ENCODE measurements around the gene DUSP15.

The DUSP15 gene

DNA sequence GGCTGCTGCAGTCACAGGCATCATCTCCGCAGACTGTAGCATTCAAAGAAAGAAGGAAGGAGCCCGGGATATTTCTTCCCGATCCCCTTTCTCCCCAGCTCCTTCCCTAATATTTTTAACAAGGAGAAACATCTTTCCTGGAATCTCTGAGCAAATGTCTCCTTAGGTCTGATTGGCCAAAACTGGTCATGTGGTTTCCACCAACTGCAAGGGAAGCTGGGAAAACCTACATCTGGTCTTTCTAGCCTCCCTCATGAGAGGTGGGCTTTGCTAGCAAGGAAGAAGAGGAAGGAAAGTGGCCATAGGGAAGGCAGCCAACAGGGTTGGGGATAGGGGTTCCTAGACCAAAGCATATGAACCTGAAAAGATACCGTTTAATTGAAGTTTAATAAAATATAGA is 46.4 kb upstream of the DUSP15 start:
- no peak overlapping the region for H3K23ac ChIP-seq (ENCODE audit: low read length)
- H3K36me3 ChIP-seq (ENCODE audit: control insufficient read depth in 1 of 2, insufficient read depth in 2 of 2, low read length in 2 of 2), result no peaks in the 10 kb centered on the region
- no peak overlapping the region for H2BK12ac ChIP-seq (ENCODE audit: low read length)
- no peak overlapping the region for H2AK5ac ChIP-seq (ENCODE audit: low read length)
- no peak overlapping the region for H4K91ac ChIP-seq (ENCODE audit: low read depth, low read length)
- no peak overlapping the region for H3K18ac ChIP-seq (ENCODE audit: low read length)
- H3K79me2 ChIP-seq (ENCODE audit: control insufficient read depth, insufficient read depth, low read length, poor library complexity), result no peaks in the 10 kb centered on the region
- H2BK120ac ChIP-seq (ENCODE audit: insufficient read depth, low read length, poor library complexity), result no peak overlapping the region
- no peak overlapping the region for H3K4ac ChIP-seq (ENCODE audit: low read depth, low read length)
- no peak overlapping the region for H3K4me3 ChIP-seq (ENCODE audit: low read depth, low read length)
- H3K27ac ChIP-seq (ENCODE audit: low read depth, low read length), result no peak overlapping the region
- H3K14ac ChIP-seq (ENCODE audit: low read length), result no peak overlapping the region
- no peak overlapping the region for H4K8ac ChIP-seq (ENCODE audit: low read depth, low read length)
- no peak for DNase-seq
- peaks cover 6% of the 10 kb centered on the region in 2 experiments for H3K4me1 ChIP-seq (ENCODE audit: control insufficient read depth in 1 of 2, insufficient read depth in 2 of 2, low read length in 2 of 2)
- no peak overlapping the region for H4K12ac ChIP-seq (ENCODE audit: low read depth, low read length)
- WGBS (ENCODE audit: extremely low coverage, insufficient coverage, insufficient read length), result no CpG with 5 or more reads among the region's 4 CpGs
- no peak overlapping the region for H3K4me2 ChIP-seq (ENCODE audit: low read length)
- H2AFZ ChIP-seq (ENCODE audit: insufficient read depth, low read length, poor library complexity), result no peak overlapping the region
- H3K9me3 ChIP-seq (ENCODE audit: insufficient read depth, low read depth, low read length), result peaks cover 9% of the 10 kb centered on the region
- no peak overlapping the region for H3K9ac ChIP-seq (ENCODE audit: low read length)
- H2BK5ac ChIP-seq (ENCODE audit: low read depth, low read length, poor library complexity), result no peak overlapping the region
- no peaks in the 10 kb centered on the region for H3K27me3 ChIP-seq (ENCODE audit: insufficient read depth, low read length)
- no peaks in the 10 kb centered on the region for H3K79me1 ChIP-seq (ENCODE audit: low read length)

DNA sequence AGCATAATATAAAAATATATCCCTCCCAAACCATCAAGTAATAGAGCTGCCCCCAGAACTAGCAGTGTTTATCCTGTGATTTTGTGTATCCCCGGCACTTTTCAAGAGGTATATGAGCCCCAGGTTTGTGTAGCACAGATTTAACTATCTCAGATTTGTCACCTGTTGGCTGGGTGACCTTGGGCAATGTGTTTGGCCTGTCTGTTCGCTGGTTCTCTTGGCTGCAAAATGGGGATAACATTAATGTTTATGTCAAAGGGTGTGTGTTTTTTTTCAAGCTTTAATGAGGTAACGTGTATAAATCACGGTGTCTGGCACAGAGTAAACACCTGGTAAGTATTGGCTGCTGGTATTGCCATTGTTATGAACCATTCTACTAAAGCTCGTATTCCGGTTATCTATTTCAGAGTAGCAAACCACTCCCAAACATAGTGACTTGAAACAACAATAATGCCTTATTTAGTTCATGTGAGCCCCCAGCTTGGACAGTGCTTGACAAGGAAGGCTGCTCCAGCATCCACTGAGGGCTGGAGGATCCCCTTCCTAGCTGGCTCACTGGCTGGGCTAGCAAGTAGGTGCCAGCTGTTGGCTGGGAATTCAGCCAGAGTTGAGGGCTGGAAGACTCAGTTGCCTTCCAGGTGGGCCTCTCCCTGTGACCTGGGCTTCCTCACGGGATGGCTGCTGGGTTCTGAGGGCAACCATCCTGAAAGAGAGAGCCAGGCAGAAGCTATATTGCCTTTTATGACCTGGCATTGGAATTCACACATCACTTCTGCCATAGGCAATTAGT is 45.4 kb upstream of the DUSP15 start:
- Histone ChIP-seq H3K18ac (ENCODE audit: low read length) (no peak overlapping the region), H3K14ac (ENCODE audit: low read length) (no peak overlapping the region), H3K9ac (ENCODE audit: low read length) (no peak overlapping the region), H3K9me3 (ENCODE audit: insufficient read depth, low read depth, low read length) (peaks cover 9% of the 10 kb centered on the region), H2BK12ac (ENCODE audit: low read length) (no peak overlapping the region), H4K91ac (ENCODE audit: low read depth, low read length) (no peak overlapping the region), H2AFZ (ENCODE audit: insufficient read depth, low read length, poor library complexity) (no peak overlapping the region), H2BK120ac (ENCODE audit: insufficient read depth, low read length, poor library complexity) (no peak overlapping the region), H3K4me2 (ENCODE audit: low read length) (no peak overlapping the region), H2AK5ac (ENCODE audit: low read length) (no peak overlapping the region), H3K36me3 (ENCODE audit: control insufficient read depth in 1 of 2, insufficient read depth in 2 of 2, low read length in 2 of 2) (no peaks in the 10 kb centered on the region), H4K8ac (ENCODE audit: low read depth, low read length) (no peak overlapping the region), H4K12ac (ENCODE audit: low read depth, low read length) (no peak overlapping the region), H3K79me2 (ENCODE audit: control insufficient read depth, insufficient read depth, low read length, poor library complexity) (no peaks in the 10 kb centered on the region), H3K27ac (ENCODE audit: low read depth, low read length) (no peak overlapping the region), H3K4ac (ENCODE audit: low read depth, low read length) (no peak overlapping the region), H3K27me3 (ENCODE audit: insufficient read depth, low read length) (no peaks in the 10 kb centered on the region), H3K4me1 (ENCODE audit: control insufficient read depth in 1 of 2, insufficient read depth in 2 of 2, low read length in 2 of 2) (peaks cover 6% of the 10 kb centered on the region in 2 experiments), H3K79me1 (ENCODE audit: low read length) (no peaks in the 10 kb centered on the region), H2BK5ac (ENCODE audit: low read depth, low read length, poor library complexity) (no peak overlapping the region), H3K23ac (ENCODE audit: low read length) (no peak overlapping the region), H3K4me3 (ENCODE audit: low read depth, low read length) (no peak overlapping the region)
- WGBS (ENCODE audit: extremely low coverage, insufficient coverage, insufficient read length), result no CpG with 5 or more reads among the region's 7 CpGs
- DNase-seq, result no peak

DNA sequence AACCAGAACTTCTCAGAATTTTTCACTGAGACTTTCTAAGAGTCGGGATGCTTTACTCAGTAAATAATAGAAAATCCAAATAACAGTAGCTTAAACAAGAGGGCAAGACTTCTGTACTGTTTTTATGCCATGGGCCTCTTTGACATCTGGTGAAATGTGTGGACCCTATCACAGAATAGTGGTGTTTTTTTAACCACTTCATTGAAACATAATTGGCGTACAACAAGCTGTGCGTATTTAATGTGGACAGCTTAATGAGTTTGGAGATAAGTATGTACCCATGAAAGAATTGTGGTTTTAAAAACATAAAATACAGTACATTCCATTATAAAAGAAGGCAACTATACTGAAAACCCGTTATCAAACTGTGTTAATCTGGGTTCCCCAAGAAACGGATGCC is 43.8 kb upstream of the DUSP15 start:
- H3K4me2 ChIP-seq (ENCODE audit: low read length), result no peak overlapping the region
- H3K4ac ChIP-seq (ENCODE audit: low read depth, low read length), result no peak overlapping the region
- H4K12ac ChIP-seq (ENCODE audit: low read depth, low read length), result no peak overlapping the region
- H3K4me1 ChIP-seq (ENCODE audit: control insufficient read depth in 1 of 2, insufficient read depth in 2 of 2, low read length in 2 of 2), result peaks cover 6% of the 10 kb centered on the region in 2 experiments
- H2AK5ac ChIP-seq (ENCODE audit: low read length), result no peak overlapping the region
- H3K79me1 ChIP-seq (ENCODE audit: low read length), result no peaks in the 10 kb centered on the region
- no peak overlapping the region for H4K8ac ChIP-seq (ENCODE audit: low read depth, low read length)
- H3K27me3 ChIP-seq (ENCODE audit: insufficient read depth, low read length), result no peaks in the 10 kb centered on the region
- H3K9me3 ChIP-seq (ENCODE audit: insufficient read depth, low read depth, low read length), result peaks cover 5% of the 10 kb centered on the region
- no CpG with 5 or more reads among the region's 5 CpGs for WGBS (ENCODE audit: extremely low coverage, insufficient coverage, insufficient read length)
- H3K27ac ChIP-seq (ENCODE audit: low read depth, low read length), result no peak overlapping the region
- H2BK120ac ChIP-seq (ENCODE audit: insufficient read depth, low read length, poor library complexity), result no peak overlapping the region
- no peak overlapping the region for H4K91ac ChIP-seq (ENCODE audit: low read depth, low read length)
- no peaks in the 10 kb centered on the region for H3K36me3 ChIP-seq (ENCODE audit: control insufficient read depth in 1 of 2, insufficient read depth in 2 of 2, low read length in 2 of 2)
- no peak overlapping the region for H2BK12ac ChIP-seq (ENCODE audit: low read length)
- no peak overlapping the region for H3K9ac ChIP-seq (ENCODE audit: low read length)
- no peak for DNase-seq
- no peak overlapping the region for H3K14ac ChIP-seq (ENCODE audit: low read length)
- H3K18ac ChIP-seq (ENCODE audit: low read length), result no peak overlapping the region
- H3K23ac ChIP-seq (ENCODE audit: low read length), result no peak overlapping the region
- H2AFZ ChIP-seq (ENCODE audit: insufficient read depth, low read length, poor library complexity), result no peak overlapping the region
- H2BK5ac ChIP-seq (ENCODE audit: low read depth, low read length, poor library complexity), result no peak overlapping the region
- H3K79me2 ChIP-seq (ENCODE audit: control insufficient read depth, insufficient read depth, low read length, poor library complexity), result no peaks in the 10 kb centered on the region
- H3K4me3 ChIP-seq (ENCODE audit: low read depth, low read length), result no peak overlapping the region

DNA sequence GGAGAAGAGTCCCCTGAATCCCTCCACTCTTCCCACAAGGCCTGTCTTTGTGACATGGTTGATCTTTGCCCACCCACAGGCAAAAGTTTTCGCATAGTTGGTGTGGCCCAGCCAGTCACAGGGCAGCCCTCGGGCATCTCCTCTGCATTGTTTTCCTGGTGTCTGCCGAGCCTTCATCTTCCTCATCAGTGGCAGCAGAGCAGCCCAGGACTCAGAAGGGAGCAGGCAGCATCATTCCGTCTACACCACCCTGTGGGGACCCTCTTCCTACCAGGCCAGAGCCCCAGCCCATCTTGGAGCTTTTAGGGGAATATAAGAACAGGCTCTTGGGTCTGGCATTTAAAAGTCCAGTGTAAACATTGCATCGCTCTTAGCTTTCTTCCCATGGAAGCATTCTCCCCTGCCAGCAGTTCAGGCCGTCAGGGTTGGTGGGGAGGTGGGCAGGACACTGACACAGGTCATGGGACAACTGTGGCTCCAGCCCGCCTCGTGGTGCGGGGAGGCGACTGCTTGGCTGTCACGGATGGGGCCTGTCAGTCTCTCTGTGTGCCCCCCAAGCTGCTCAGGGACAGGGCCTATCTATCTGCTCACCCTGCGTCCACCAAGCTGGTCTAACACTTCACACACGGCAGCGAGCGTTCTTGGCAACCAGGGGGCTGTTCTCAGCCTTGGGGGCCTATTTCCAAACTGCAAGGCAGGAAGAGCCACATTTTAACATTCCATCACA is 43.3 kb upstream of the DUSP15 start:
- peaks cover 4% of the 10 kb centered on the region for H3K9me3 ChIP-seq (ENCODE audit: insufficient read depth, low read depth, low read length)
- H3K79me1 ChIP-seq (ENCODE audit: low read length), result no peaks in the 10 kb centered on the region
- peaks cover 6% of the 10 kb centered on the region in 2 experiments for H3K4me1 ChIP-seq (ENCODE audit: control insufficient read depth in 1 of 2, insufficient read depth in 2 of 2, low read length in 2 of 2)
- no peak for DNase-seq
- WGBS (ENCODE audit: extremely low coverage, insufficient coverage, insufficient read length), result no CpG with 5 or more reads among the region's 15 CpGs
- no peak overlapping the region for H3K14ac ChIP-seq (ENCODE audit: low read length)
- H3K4me3 ChIP-seq (ENCODE audit: low read depth, low read length), result no peak overlapping the region
- no peaks in the 10 kb centered on the region for H3K36me3 ChIP-seq (ENCODE audit: control insufficient read depth in 1 of 2, insufficient read depth in 2 of 2, low read length in 2 of 2)
- H2AK5ac ChIP-seq (ENCODE audit: low read length), result no peak overlapping the region
- no peak overlapping the region for H4K12ac ChIP-seq (ENCODE audit: low read depth, low read length)
- H3K27me3 ChIP-seq (ENCODE audit: insufficient read depth, low read length), result no peaks in the 10 kb centered on the region
- no peak overlapping the region for H2AFZ ChIP-seq (ENCODE audit: insufficient read depth, low read length, poor library complexity)
- no peak overlapping the region for H3K23ac ChIP-seq (ENCODE audit: low read length)
- no peak overlapping the region for H3K18ac ChIP-seq (ENCODE audit: low read length)
- H2BK5ac ChIP-seq (ENCODE audit: low read depth, low read length, poor library complexity), result no peak overlapping the region
- no peak overlapping the region for H2BK120ac ChIP-seq (ENCODE audit: insufficient read depth, low read length, poor library complexity)
- H3K79me2 ChIP-seq (ENCODE audit: control insufficient read depth, insufficient read depth, low read length, poor library complexity), result no peaks in the 10 kb centered on the region
- H4K8ac ChIP-seq (ENCODE audit: low read depth, low read length), result no peak overlapping the region
- H4K91ac ChIP-seq (ENCODE audit: low read depth, low read length), result no peak overlapping the region
- no peak overlapping the region for H3K4me2 ChIP-seq (ENCODE audit: low read length)
- no peak overlapping the region for H3K27ac ChIP-seq (ENCODE audit: low read depth, low read length)
- no peak overlapping the region for H3K4ac ChIP-seq (ENCODE audit: low read depth, low read length)
- H2BK12ac ChIP-seq (ENCODE audit: low read length), result no peak overlapping the region
- no peak overlapping the region for H3K9ac ChIP-seq (ENCODE audit: low read length)

Data from trophoblast cell (in vitro differentiated cells and primary cell).